ENCODE measurements around the gene ADCY7. TPM values are rescaled to one million over a fixed set of nuclear protein-coding genes. Genes with fewer than 3 reads are reported as not detected.
"Not testable (repeated sequence)": the region's sequence is repeated elsewhere in the genome, so short reads cannot be mapped to it uniquely, and the experiment has no call there.

Gene ADCY7
- total RNA-seq, 1 donor from 2014 or later: 31.0 TPM

GRCh38 chr16:50338371-50339231 lies 72.2 kb downstream of the ADCY7 start:
- no peak for DNase-seq

- peak; percentile 73 for DNase-seq
Observed at GRCh38 chr16:50340578-50340977, 74.2 kb downstream of the ADCY7 start.

GRCh38 chr16:50343566-50343965 lies 77.2 kb downstream of the ADCY7 start:
- DNase-seq: not testable (repeated sequence)

DNA sequence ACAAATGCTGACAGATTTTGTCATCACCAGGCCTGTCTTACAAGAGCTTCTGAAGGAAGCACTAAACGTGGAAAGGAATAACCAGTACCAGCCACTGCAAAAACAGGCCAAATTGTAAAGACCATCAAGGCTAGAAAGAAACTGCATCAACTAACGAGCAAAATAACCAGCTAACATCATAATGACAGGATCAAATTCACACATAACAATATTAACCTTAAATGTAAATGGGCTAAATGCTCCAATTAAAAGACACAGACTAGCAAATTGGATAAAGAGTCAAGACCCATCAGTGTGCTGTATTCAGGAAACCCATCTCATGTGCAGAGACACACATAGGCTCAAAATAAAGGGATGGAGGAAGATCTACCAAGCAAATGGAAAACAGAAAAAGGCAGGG lies 78.9 kb downstream of the ADCY7 start:
- not testable (repeated sequence) for DNase-seq

DNA sequence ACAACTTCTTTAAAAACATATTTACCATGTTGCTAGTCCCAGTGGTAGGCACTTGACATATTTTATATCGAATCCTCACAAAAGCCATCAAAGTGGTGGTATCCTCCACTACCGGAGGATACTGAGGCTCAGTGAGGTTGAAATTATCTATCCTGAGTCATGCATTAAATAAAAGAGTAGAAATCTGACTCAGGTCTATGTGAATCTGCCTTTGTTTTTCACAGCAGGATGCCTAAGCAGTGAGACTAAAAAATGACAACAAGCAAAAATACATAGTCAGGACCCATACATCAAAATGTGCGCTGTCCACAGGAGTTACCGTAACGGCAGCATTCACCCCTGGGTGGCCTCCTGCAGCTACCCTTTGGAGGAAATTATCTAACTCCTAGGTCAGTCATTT lies 84.8 kb downstream of the ADCY7 start:
- DNase-seq: no peak

- DNase-seq: no peak
Observed at GRCh38 chr16:50351952-50352351, 85.6 kb downstream of the ADCY7 start.

GRCh38 chr16:50354082-50354481 lies 87.7 kb downstream of the ADCY7 start:
- no peak for DNase-seq

GRCh38 chr16:50354629-50355456 lies 88.5 kb downstream of the ADCY7 start:
- peak; percentile 28 for DNase-seq

DNA sequence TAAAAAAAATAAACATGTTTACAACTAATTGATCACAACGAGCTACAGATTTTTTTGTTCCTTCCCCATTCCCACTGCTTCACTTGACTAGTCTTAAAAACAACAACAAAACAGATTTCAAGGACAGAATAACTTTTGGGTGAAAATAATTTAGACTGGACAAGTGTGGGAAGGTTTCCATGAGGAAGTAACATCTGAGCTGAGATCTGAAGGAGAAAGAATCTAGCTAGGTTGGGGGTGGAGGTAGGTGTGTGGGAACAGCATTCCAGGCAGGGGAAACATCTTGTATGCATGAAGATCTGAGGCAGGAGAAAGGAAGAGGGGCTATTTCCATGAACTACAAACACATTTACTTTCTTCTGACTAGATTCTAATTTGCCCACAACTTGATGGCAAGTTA lies 93.3 kb downstream of the ADCY7 start:
- DNase-seq: no peak

DNA sequence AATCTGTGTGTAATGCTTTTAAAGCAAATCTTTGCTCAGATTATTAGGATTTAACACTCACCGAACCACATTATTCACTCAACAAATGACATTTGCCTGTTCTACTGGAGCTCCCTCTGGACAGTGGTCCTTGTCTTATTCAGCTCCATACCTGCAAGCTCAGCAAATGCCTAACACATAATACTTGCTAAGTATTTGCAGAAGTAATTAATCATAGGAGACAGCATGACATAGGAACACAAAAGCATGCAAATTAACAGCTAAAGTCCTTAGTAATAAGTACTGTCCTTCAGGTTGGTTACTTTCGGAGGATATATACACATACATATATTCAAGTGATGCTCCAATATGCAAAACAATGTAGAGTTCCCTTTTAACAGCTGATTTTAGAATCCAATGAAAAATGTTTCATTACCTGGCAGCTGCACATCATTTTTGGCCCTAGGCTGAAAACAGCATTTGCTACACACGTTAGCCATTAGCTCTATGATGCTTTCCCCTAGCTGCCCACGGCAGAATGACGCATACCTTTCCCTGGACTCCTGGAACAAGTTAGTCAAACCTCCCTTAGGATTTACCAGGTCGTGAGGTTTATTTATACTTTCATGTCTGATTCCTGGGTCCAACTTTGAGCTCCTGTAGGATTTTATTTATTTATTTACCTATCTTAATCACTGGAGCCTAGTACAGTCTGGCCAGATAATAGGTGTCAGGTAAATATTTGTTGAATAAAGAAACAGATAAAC lies 93.9 kb downstream of the ADCY7 start:
- DNase-seq: peak; percentile 45

DNA sequence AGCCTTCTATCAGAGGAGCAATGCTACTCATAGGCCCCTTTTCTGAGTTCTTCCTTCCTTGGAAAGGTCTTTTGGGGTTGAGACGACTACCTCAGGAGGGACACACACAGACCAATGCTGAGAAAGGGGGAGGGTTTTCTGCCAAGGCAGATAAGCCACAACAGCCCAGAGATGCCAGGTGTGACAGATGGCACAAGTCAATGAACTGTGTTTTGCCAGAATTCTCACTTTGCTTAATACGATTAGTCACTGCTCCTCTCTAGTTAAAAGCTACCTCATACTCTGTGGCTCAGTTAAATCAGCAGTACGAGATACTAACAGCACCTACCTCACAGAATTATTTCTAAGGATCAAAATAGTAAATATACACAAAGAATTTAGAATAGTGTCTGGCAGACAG lies 94.4 kb downstream of the ADCY7 start:
- DNase-seq: no peak

DNA sequence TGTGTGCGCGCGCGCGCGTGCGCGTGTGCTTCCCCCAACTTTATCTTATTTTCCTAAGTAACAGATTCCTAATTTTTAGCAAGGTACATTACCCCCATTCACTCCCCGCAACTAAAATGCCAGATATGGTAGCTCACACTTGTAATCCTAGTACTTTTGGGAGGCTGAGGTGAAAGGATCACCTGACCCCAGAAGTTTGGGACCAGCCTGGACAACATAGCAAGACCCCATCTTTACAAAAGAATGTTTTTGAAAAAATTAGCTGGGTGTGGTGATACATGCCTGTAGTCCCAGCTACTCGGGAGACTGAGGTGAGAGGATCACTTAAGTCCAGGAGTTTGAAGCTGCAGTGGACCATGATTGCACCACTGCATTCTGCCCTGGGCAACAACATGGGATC lies 97.3 kb downstream of the ADCY7 start:
- DNase-seq: no peak

DNA sequence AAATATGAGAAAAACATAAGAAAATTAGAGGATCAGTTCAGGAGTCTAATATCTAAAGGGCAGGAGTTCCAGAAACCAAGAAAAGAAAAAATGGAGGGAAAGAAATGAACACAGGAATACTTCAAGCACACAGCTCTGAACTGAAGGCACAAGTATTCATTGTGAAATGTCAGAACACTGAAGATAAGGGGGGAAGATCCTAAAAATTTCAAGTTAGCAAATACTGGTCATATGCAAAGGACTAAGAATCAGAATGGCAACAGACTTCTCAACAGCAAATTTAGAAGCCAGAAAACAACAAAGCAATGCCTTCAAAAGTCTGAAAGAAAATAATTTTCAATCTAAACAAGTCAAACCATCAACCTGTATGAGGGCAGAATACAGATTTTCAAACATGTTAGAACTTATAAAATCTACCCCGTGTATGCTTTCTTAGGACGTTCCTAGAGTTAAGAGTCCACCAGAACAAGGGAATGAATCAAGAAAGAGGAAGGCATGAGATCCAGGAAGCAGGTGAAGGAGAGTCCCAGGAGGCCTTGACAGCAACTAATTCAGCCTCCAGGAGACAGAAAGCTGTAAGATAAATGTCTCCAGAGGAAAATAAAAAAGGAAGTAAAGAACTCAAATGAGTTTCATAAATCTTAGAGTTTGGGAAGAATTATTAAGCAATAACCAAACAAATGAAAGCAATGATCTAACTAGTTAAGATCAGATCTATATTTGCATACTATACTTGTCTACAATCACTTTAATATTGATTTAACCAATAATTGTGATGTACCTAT lies 99.6 kb downstream of the ADCY7 start:
- no peak for DNase-seq

Small RNA genes lying within 50 kb of the gene (small RNA-seq; reads per million reads assigned to genes)
- gene MIR6771 (ENCODE audit: low replicate concordance): not detected

Other genes starting within 250 kb of the ADCY7 start
- 35.5 TPM for gene CNEP1R1, start 241.3 kb upstream of the ADCY7 start, total RNA-seq
- 20.2 TPM for gene HEATR3, start 200.6 kb upstream of the ADCY7 start, total RNA-seq
- 10.3 TPM for gene TENT4B, start 113.2 kb upstream of the ADCY7 start, total RNA-seq
- 44.2 TPM for gene BRD7, start 102.4 kb downstream of the ADCY7 start, total RNA-seq